ENCODE data around the gene ZP4. TPM values are rescaled to one million over a fixed set of nuclear protein-coding genes. Genes with fewer than 3 reads are reported as not detected.

ZP4 gene, protein sequence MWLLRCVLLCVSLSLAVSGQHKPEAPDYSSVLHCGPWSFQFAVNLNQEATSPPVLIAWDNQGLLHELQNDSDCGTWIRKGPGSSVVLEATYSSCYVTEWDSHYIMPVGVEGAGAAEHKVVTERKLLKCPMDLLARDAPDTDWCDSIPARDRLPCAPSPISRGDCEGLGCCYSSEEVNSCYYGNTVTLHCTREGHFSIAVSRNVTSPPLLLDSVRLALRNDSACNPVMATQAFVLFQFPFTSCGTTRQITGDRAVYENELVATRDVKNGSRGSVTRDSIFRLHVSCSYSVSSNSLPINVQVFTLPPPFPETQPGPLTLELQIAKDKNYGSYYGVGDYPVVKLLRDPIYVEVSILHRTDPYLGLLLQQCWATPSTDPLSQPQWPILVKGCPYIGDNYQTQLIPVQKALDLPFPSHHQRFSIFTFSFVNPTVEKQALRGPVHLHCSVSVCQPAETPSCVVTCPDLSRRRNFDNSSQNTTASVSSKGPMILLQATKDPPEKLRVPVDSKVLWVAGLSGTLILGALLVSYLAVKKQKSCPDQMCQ
- total RNA-seq, result not detected

DNA sequence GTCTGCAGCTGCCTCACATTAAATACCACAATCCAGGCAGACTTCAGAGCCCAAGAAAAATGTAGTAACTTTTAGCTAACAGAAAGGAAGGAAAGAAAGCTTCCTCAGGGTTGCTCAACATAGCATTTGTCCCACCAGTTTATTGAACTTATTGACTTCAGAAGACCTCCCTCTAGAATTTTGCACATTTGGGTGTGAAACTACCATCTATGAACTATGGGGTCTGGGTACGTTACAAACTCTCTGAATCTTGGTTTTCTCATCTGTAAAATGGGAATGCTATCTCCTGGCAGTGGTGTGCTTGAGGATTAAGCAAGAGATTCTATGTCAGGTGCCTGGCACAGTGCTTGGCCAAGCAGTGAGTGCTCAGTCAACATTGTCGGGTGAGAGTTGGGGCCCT, at the start of gene ZP4:
Gene ZP4 (minus strand): TSS at position 101 of the 400 bp plus-strand sequence. CDS start 287 bp downstream, outside the sequence.
- H3K36me3 Mint-ChIP-seq, result no peaks in the 10 kb centered on the region

DNA sequence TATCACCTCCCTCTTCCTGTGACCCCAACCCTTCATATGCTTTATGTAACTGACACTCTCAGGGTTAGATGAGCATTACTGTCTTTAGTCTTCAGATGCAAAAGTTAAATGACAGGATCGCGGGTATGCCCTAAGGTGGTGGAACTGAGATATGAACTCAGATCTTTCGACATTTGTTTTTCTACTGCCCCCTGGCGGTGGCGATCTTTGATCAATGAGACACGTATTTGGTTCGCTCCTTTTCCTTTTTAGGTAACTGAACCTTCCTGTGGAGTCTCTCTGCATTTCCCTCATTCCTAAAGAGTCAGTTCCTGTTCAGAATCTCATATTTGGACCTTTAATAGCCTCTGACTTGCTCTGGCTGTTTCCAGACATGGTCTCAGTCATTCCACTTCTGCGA, 47.8 kb upstream of the ZP4 start:
- DNase-seq, result no peak
- no peak overlapping the region for H3K27ac Mint-ChIP-seq
- H3K27me3 Mint-ChIP-seq, result no peaks in the 10 kb centered on the region
- H3K4me3 Mint-ChIP-seq, result no peak overlapping the region
- no peaks in the 10 kb centered on the region for H3K36me3 Mint-ChIP-seq
- no peaks in the 10 kb centered on the region for H3K9me3 Mint-ChIP-seq
- H3K4me1 Mint-ChIP-seq, result no peaks in the 10 kb centered on the region

More for the DNA sequence above, at the start of gene ZP4:
- no peak within 1 kb of the TSS for H3K27ac Mint-ChIP-seq
- no peaks in the 10 kb centered on the region for H3K27me3 Mint-ChIP-seq
- H3K4me3 Mint-ChIP-seq, result no peak within 1 kb of the TSS
- H3K4me1 Mint-ChIP-seq, result no peaks in the 10 kb centered on the region
- H3K9me3 Mint-ChIP-seq, result no peaks in the 10 kb centered on the region
- no peak for DNase-seq

DNA sequence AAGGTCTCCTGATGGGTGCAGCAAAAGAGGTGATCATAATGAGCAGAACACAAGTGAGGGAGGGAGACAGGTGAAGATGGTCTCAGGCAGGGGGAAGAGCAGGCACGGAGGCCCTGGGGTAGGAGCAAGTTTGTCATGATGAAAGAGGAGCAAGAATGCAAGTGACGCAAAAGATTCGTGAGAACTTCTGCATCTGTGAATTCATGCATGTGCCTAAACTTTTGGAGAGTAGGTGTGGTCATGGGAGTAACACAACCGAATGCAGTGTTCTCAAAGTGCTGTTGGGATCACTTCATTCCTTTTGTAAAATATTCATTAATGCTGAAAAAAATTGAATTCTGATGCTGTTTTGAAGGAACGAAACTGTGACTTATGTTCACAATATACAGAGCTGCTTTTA, 47.3 kb upstream of the ZP4 start:
- Mint-ChIP-seq H3K27me3 (no peaks in the 10 kb centered on the region), H3K27ac (no peak overlapping the region), H3K4me3 (no peak overlapping the region), H3K36me3 (no peaks in the 10 kb centered on the region), H3K4me1 (no peaks in the 10 kb centered on the region), H3K9me3 (no peaks in the 10 kb centered on the region)
- DNase-seq, result no peak

DNA sequence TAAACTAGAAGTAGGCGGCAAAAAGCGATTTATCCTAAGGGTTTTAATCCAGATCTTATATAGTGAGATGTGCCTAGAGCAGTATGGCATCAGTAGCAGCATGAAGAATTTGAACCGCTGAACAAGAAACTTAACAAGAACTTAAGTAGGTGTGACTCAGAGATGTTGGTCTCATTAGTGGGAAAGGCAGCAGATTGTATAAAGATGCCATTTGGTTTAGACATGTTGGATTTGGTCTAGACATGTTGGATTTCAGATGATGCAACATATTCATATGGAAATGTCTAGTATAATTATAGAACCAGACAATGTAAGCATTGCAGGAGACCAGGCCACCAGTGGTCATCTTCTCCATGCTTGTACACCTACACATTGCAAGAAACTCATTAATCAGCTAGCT, 42.1 kb upstream of the ZP4 start:
- no peaks in the 10 kb centered on the region for H3K4me1 Mint-ChIP-seq
- no peak overlapping the region for H3K27ac Mint-ChIP-seq
- no peak overlapping the region for H3K4me3 Mint-ChIP-seq
- H3K9me3 Mint-ChIP-seq, result no peaks in the 10 kb centered on the region
- no peaks in the 10 kb centered on the region for H3K36me3 Mint-ChIP-seq
- H3K27me3 Mint-ChIP-seq, result no peaks in the 10 kb centered on the region
- no peak for DNase-seq

DNA sequence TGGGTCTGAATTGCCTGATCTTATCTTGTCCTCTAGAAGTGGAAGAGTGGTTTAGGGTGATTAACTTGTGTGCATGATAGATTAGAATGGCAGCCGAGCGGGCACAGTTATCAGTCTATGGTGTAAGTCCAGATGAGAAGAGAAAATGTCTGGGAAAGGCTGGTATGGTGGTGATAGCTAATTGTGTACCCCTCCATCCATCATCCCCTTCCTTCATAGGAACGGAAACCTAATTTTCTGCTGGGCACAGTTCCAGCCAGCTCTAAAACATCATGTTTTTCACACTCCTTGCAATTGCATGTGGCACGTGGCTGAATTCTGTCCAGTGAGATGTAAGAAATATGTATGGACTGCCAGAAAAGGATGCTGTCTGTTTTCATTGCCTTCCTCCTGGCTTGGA, 40.9 kb upstream of the ZP4 start:
- no peak for DNase-seq
- no peaks in the 10 kb centered on the region for H3K9me3 Mint-ChIP-seq
- H3K36me3 Mint-ChIP-seq, result no peaks in the 10 kb centered on the region
- H3K27ac Mint-ChIP-seq, result no peak overlapping the region
- no peaks in the 10 kb centered on the region for H3K4me1 Mint-ChIP-seq
- no peaks in the 10 kb centered on the region for H3K27me3 Mint-ChIP-seq
- no peak overlapping the region for H3K4me3 Mint-ChIP-seq

DNA sequence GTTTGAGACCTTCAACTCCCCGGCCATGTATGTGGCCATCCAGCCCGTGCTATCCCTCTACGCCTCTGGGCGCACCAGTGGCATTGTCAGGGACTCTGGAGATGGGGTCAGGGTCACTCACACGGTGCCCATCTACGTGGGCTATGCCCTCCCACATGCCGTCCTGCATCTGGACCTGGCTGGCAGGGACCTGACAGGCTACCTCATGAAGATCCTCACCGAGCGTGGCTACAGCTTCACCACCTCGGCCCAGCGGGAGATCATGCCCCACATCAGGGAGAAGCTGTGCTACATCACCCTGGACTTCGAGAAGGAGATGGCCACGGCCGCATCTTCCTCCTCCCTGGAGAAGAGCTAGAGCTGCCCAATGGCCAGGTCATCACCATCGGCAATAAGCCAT, 36.5 kb upstream of the ZP4 start:
- no peaks in the 10 kb centered on the region for H3K27me3 Mint-ChIP-seq
- H3K36me3 Mint-ChIP-seq, result no peaks in the 10 kb centered on the region
- no peaks in the 10 kb centered on the region for H3K9me3 Mint-ChIP-seq
- DNase-seq, result no peak
- no peak overlapping the region for H3K4me3 Mint-ChIP-seq
- H3K4me1 Mint-ChIP-seq, result no peaks in the 10 kb centered on the region
- no peak overlapping the region for H3K27ac Mint-ChIP-seq

DNA sequence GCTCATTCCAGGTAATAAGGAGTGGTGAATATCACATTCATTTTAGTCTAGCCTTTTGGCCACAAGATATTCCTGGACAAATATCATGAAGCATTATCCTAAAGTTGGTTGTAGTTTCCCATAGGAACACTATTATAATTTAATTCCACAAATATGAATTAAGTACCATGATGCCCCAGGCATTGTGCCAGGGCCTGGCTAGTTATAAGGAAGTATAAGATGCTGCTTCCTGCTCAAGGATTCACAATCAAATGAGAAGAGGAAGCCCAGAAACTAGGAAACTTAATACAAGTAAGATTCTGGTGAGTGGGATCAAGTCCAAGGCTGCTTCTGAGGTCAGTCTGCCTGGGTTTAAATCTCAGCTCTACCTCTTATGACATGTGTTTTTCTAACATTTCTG, 30.6 kb upstream of the ZP4 start:
- DNase-seq, result no peak
- H3K4me1 Mint-ChIP-seq, result no peaks in the 10 kb centered on the region
- H3K9me3 Mint-ChIP-seq, result no peaks in the 10 kb centered on the region
- no peak overlapping the region for H3K27ac Mint-ChIP-seq
- no peaks in the 10 kb centered on the region for H3K27me3 Mint-ChIP-seq
- no peaks in the 10 kb centered on the region for H3K36me3 Mint-ChIP-seq
- no peak overlapping the region for H3K4me3 Mint-ChIP-seq

DNA sequence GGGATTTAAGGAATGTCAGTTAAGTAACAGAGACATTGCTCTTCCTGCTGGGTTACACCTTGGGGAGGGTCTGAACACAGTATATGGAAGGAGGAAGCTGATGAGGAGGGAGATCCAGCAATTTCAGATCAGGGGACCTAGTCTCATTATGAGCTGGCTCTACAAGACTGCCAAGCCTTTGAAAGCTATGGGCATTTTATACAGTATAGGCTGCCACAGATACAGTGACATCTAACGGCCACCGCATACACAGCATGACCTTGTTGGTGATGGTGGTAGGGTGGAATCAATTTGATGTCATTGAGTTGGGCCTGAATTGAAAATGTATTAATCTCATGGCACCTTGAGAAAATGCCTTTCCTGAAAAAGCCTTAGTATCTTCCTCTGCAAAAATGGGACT, 22.6 kb upstream of the ZP4 start:
- no peak for DNase-seq
- Mint-ChIP-seq H3K27me3 (no peaks in the 10 kb centered on the region), H3K4me1 (no peaks in the 10 kb centered on the region), H3K4me3 (no peak overlapping the region), H3K27ac (no peak overlapping the region), H3K9me3 (peaks cover 5% of the 10 kb centered on the region), H3K36me3 (no peaks in the 10 kb centered on the region)

DNA sequence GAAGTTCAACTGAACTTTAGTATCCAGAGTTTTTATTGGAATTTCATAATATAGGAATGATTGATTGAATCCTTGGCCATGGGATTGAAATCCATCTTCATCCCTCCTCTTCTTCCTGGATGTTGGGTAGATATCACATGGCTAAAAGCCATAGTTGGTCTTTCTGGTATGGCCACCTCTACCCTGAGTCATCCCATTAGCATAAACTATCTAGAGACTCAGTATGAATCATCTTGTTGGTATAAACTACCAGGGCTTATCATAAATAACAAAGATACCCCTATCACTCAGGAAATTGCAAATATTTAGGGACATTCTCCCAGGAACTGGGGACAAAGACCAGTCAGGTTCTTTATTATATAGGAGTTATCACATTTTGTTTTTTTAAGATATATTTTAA, 21.2 kb upstream of the ZP4 start:
- DNase-seq, result no peak
- Mint-ChIP-seq H3K27ac (no peak overlapping the region), H3K4me1 (no peaks in the 10 kb centered on the region), H3K4me3 (no peak overlapping the region), H3K36me3 (no peaks in the 10 kb centered on the region), H3K9me3 (peaks cover 5% of the 10 kb centered on the region), H3K27me3 (no peaks in the 10 kb centered on the region)

DNA sequence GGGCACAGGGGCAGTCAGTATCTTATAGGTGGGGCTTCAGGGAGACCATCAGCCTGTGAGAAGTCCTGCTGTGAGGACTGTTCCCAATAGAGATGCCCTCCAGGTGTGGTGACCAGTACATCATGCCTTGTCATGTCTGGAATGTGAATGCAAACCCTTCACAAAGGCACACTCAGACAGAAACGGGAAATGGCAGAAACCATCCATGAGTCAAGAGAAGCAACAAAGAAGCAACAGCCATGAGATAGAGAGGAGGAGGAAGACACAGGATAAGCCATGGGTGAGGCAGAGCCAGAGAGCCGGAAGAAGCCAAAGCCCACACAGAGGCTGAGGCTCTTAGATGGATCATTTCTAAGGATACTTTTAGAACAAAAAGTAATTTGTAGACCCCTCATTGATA, 20.1 kb upstream of the ZP4 start:
- H3K36me3 Mint-ChIP-seq, result no peaks in the 10 kb centered on the region
- no peak overlapping the region for H3K27ac Mint-ChIP-seq
- H3K4me3 Mint-ChIP-seq, result no peak overlapping the region
- peaks cover 5% of the 10 kb centered on the region for H3K9me3 Mint-ChIP-seq
- H3K4me1 Mint-ChIP-seq, result no peaks in the 10 kb centered on the region
- H3K27me3 Mint-ChIP-seq, result no peaks in the 10 kb centered on the region
- DNase-seq, result no peak

DNA sequence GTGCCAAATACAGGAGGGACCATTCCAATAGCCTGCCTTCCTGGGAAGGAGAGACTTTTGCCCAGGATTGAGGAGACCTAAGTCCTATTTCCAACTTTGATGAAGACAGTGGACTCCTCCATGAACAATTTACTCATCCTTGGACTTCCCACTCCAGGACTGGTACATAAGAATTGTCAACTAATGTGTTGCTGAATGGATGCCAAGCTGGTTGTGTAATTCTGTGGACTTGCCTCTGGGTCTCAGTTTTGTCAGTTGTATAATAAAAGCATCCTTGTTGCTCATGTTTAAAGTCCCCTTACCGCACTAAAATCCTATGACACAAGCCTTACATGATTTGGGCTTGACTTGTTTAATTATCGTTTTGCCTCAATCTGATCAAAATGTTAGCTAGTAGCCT, 13.2 kb upstream of the ZP4 start:
- Mint-ChIP-seq H3K27me3 (peaks cover 4% of the 10 kb centered on the region), H3K36me3 (no peaks in the 10 kb centered on the region), H3K4me3 (no peak overlapping the region), H3K27ac (no peak overlapping the region), H3K9me3 (no peaks in the 10 kb centered on the region), H3K4me1 (no peaks in the 10 kb centered on the region)
- no peak for DNase-seq

DNA sequence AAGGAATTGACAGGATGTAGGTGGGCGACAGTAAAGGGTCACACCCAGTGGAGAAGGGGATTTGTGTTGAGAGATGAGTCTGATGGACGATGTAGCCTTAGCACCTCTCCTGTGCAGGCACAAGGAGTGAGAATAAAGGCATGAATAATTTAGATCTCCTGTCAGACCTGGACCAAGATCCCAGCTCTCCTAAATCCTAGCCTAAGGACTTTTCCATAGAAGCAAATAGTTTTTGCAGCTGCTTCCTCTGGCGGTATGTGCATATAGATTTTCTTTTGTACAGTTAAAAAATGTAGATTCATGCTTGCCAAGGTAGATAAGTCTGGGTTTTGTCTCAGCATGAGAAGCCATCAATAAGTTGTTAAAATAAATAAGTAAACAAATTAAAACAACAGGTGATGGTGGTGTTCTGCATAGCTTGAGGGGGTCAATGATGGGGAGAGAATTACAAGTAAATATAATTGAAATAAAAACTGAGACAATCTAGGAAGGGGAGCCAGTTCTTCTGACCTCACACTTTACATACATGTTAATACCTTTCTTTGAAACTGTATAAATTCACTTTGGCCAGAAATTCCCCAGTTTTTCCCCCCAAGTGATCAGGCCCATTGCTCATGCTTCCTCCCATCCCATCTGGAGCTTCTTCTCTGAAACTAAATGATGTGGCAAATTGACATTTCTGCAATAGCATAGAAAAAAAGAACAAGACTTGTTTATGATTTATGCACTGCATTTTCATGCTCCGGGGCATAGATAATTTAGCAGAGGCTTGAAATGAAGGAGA, 12.4 kb upstream of the ZP4 start:
- DNase-seq, result no peak
- H3K9me3 Mint-ChIP-seq, result no peaks in the 10 kb centered on the region
- no peaks in the 10 kb centered on the region for H3K36me3 Mint-ChIP-seq
- no peak overlapping the region for H3K4me3 Mint-ChIP-seq
- H3K27me3 Mint-ChIP-seq, result peaks cover 4% of the 10 kb centered on the region
- H3K27ac Mint-ChIP-seq, result no peak overlapping the region
- H3K4me1 Mint-ChIP-seq, result no peaks in the 10 kb centered on the region

DNA sequence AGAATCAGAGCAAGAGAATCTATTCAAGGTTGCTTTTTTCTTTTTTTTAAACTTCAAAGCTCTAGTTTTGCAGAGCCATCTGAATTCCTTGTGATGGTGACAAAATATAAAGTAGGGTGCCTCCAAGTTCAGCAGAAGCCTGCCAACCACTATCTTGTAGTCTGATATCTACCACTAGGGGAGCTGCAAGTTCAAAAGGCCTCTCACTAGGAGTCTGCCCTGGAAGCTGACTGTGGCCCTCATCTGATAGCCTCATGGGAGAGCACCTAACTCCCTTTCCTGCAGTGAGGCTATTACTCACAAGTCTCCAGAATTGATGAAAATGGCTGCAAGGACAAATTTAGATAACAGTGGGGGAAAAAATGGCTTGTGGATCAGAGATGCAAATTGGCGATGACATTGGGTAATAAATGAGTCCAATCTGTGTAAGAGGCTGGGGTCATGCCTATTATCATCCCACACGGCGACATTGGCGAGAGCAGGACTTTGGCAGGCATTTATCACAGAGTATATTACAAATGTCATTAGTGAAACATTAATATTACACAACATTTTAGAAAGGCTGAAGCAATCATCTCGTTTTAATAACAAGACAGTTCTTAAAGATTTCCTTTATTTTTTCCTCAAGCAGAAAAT, 10.7 kb upstream of the ZP4 start:
- H3K4me1 Mint-ChIP-seq, result no peaks in the 10 kb centered on the region
- H3K36me3 Mint-ChIP-seq, result no peaks in the 10 kb centered on the region
- no peak for DNase-seq
- no peak overlapping the region for H3K4me3 Mint-ChIP-seq
- H3K27me3 Mint-ChIP-seq, result peaks cover 4% of the 10 kb centered on the region
- H3K27ac Mint-ChIP-seq, result no peak overlapping the region
- no peaks in the 10 kb centered on the region for H3K9me3 Mint-ChIP-seq

DNA sequence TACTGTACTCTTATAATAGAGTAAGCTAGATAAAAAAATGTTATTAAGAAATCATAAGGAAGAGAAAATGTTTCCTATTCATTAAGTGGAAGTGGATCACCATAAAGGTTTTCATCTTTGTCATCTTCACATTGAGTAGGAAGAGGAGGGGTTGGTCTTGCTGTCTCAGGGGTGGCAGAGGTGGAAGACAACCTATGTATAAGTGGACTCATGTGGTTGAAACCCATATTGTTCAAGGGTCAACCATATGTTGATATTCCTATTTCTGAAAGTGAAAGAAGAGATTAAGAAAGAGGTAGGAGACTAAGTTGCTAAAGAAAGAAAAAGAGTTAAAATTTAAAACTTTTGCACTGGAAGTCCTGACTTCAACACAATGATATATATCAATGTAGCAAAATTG, 4.9 kb upstream of the ZP4 start:
- peaks cover under 1% of the 10 kb centered on the region for H3K27me3 Mint-ChIP-seq
- H3K4me1 Mint-ChIP-seq, result no peaks in the 10 kb centered on the region
- DNase-seq, result no peak
- H3K4me3 Mint-ChIP-seq, result no peak overlapping the region
- H3K36me3 Mint-ChIP-seq, result no peaks in the 10 kb centered on the region
- H3K9me3 Mint-ChIP-seq, result no peaks in the 10 kb centered on the region
- H3K27ac Mint-ChIP-seq, result no peak overlapping the region

DNA sequence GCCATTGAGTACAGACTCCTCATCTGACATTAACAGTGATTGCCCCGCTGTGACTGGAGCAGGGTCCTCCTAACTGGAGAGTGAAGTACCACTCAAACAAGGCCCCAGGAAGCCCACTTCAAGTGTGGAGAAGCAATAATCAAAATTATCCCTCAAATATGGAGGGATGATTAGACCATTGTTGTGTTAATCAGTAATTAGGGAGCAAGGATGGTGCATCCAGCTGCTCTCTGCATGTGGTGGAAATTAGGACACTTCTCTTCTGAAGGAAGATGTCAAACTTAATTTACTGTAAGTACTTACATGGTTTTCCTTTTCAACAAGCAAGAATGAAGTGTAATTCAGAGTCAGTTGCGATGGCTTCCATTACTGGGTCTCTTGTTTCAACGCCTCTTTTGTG, 3.4 kb upstream of the ZP4 start:
- no peaks in the 10 kb centered on the region for H3K9me3 Mint-ChIP-seq
- H3K27me3 Mint-ChIP-seq, result no peaks in the 10 kb centered on the region
- DNase-seq, result no peak
- no peak overlapping the region for H3K27ac Mint-ChIP-seq
- H3K36me3 Mint-ChIP-seq, result no peaks in the 10 kb centered on the region
- no peaks in the 10 kb centered on the region for H3K4me1 Mint-ChIP-seq
- H3K4me3 Mint-ChIP-seq, result no peak overlapping the region
